ENCODE data around the gene ABCF1.
A peak's percentile ranks its signal among the peaks of the same experiment; 100 is the strongest.

The ABCF1 gene

DNA sequence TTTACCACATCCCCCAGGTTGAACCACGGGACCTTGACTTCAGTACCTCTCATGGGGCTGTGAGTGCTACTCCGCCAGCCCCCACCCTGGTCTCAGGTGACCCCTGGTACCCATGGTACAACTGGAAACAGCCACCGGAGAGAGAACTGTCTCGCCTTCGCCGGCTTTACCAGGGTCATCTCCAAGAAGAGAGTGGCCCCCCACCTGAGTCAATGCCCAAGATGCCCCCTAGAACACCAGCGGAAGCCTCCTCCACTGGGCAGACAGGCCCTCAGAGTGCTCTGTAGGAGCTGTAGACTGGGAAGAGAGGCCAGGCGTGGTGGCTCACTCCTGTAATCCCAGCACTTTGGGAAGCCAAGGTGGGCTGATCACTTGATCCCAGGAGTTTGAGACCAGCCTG, 54.3 kb downstream of the ABCF1 start:
- H3K36me3 ChIP-seq (ENCODE audit: insufficient read depth): no peaks in the 10 kb centered on the region
- H3K4me1 ChIP-seq (ENCODE audit: low read depth, poor library complexity, severe bottlenecking): no peaks in the 10 kb centered on the region
- H3K79me2 ChIP-seq (ENCODE audit: insufficient read depth, low read depth): no peaks in the 10 kb centered on the region
- H2AFZ ChIP-seq (ENCODE audit: low read depth): no peak overlapping the region
- no peak overlapping the region for H3K4me3 ChIP-seq (IDR thresholded peaks at IDR 0.05; ENCODE audit: insufficient read depth, low read depth, low read length)
- no peaks in the 10 kb centered on the region for H3K27me3 ChIP-seq (ENCODE audit: insufficient read depth, low read depth)
- TF ChIP-seq, protein P1, sequence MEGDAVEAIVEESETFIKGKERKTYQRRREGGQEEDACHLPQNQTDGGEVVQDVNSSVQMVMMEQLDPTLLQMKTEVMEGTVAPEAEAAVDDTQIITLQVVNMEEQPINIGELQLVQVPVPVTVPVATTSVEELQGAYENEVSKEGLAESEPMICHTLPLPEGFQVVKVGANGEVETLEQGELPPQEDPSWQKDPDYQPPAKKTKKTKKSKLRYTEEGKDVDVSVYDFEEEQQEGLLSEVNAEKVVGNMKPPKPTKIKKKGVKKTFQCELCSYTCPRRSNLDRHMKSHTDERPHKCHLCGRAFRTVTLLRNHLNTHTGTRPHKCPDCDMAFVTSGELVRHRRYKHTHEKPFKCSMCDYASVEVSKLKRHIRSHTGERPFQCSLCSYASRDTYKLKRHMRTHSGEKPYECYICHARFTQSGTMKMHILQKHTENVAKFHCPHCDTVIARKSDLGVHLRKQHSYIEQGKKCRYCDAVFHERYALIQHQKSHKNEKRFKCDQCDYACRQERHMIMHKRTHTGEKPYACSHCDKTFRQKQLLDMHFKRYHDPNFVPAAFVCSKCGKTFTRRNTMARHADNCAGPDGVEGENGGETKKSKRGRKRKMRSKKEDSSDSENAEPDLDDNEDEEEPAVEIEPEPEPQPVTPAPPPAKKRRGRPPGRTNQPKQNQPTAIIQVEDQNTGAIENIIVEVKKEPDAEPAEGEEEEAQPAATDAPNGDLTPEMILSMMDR (conservative IDR thresholded peaks at IDR 0.05; ENCODE audit: low read depth, low read length): no peak
- H3K4me2 ChIP-seq: no peak overlapping the region
- H3K9ac ChIP-seq: no peak overlapping the region
- H3K27ac ChIP-seq: no peak overlapping the region
- no peaks in the 10 kb centered on the region for H4K20me1 ChIP-seq (ENCODE audit: insufficient read depth)

DNA sequence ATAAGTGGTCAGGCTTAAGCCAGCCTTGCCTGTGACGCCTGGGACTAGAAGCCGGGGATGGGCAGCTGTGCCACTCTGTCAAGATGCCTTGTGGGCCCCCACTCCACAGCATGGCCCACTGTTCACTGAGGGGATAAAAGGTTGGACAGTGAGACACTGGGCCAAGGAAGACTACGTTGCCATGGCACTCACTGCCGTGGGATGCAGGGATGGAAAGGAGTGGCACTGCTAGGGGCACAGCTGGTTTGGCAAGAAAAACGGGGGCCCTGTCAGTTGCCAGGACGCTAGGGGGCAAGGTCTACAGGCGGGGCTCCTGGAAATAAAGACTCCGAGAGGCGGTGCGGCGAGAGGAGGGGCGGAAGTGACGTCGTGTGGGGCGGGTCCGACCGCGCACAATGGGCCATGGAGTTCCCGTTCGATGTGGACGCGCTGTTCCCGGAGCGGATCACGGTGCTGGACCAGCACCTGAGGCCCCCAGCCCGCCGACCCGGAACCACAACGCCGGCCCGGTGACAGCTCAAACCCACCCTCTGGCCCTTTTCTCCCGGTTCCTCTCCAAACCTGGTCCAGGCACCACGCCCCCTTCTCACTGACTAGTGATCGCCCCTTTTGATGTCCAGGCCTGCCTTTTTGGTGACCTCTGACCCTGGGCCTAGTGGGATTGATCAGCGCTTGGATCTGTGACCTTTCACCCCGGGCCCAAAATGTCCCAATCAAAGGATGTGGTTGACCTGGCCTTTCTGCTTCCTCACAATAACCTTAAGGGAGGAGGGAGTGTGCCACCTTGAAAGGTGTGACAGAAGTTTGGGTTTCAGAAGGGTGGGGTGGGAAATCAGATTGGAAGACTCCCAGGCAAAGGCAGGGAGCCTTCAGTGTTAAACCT, 55.5 kb downstream of the ABCF1 start, which contains the start of gene ATAT1:
Gene ATAT1 (plus strand): TSS at position 391 of the 883 bp plus-strand sequence.
- H2AFZ ChIP-seq (ENCODE audit: low read depth): no peak within 1 kb of the TSS; the same call in 1 of the 2 replicates
- TF ChIP-seq, protein P1 (conservative IDR thresholded peaks at IDR 0.05; ENCODE audit: low read depth, low read length): no peak
- no peaks in the 10 kb centered on the region for H3K4me1 ChIP-seq (ENCODE audit: low read depth, poor library complexity, severe bottlenecking)
- no peaks in the 10 kb centered on the region for H3K79me2 ChIP-seq (ENCODE audit: insufficient read depth, low read depth)
- no peaks in the 10 kb centered on the region for H3K36me3 ChIP-seq (ENCODE audit: insufficient read depth)
- H3K9ac ChIP-seq: peak within 1 kb of the TSS; percentile 25; the same call in 1 of the 2 replicates
- H4K20me1 ChIP-seq (ENCODE audit: insufficient read depth): no peaks in the 10 kb centered on the region
- no peak within 1 kb of the TSS for H3K4me3 ChIP-seq (IDR thresholded peaks at IDR 0.05; ENCODE audit: insufficient read depth, low read depth, low read length)
- no peak within 1 kb of the TSS for H3K27ac ChIP-seq
- no peaks in the 10 kb centered on the region for H3K27me3 ChIP-seq (ENCODE audit: insufficient read depth, low read depth)
- H3K4me2 ChIP-seq: 0 out of 2 replicates have a peak within 1 kb of the TSS, but pooled peaks have one; percentile 30

DNA sequence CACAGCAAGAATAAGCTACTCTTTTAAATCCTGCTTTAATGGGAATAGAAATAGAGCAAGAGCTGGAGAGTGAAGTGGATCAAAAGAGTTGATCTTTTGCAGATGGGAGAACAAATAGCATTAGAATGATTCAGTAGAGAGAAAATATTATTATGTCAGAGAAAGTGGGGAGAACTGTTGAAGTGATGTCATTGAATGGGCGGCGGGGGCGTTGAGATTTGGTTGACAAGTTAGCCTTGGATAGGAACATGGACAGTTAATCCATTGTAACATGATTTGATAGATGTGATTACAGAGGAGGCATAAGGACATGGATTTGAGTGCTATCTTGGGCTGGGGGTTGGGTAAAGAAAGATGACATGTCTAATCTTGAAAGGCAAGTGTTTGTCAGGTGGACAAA, 64.6 kb downstream of the ABCF1 start:
- Histone ChIP-seq H3K27me3 (ENCODE audit: insufficient read depth, low read depth) (no peaks in the 10 kb centered on the region), H3K4me1 (ENCODE audit: low read depth, poor library complexity, severe bottlenecking) (no peaks in the 10 kb centered on the region), H3K36me3 (ENCODE audit: insufficient read depth) (no peaks in the 10 kb centered on the region), H2AFZ (ENCODE audit: low read depth) (no peak overlapping the region), H3K79me2 (ENCODE audit: insufficient read depth, low read depth) (no peaks in the 10 kb centered on the region), H3K9ac (no peak overlapping the region), H3K4me2 (no peak overlapping the region), H3K27ac (no peak overlapping the region), H4K20me1 (ENCODE audit: insufficient read depth) (no peaks in the 10 kb centered on the region), H3K4me3 (IDR thresholded peaks at IDR 0.05; ENCODE audit: insufficient read depth, low read depth, low read length) (no peak overlapping the region)
- TF ChIP-seq, protein P1 (conservative IDR thresholded peaks at IDR 0.05; ENCODE audit: low read depth, low read length): no peak

DNA sequence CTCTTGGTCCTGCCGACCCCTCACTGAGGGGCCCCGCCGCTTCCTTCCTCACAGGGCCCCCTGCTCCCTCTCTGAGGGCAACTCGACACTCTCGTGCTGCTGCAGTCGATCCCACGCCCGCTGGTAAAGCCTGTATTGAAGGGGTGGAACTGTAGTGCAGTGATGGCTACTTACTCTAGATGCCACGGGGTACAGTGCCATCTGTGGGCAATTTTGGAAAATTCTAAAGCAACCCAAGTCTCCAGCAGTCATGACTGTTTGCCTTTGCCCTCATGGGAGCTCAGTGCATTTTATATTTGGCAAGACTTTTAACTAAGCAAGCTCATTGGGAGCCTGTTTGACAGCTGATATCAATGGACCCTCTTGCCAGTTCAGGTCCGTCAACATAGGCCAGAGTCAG, 69.2 kb downstream of the ABCF1 start:
- Histone ChIP-seq H3K27ac (no peak overlapping the region), H2AFZ (ENCODE audit: low read depth) (no peak overlapping the region), H3K4me3 (IDR thresholded peaks at IDR 0.05; ENCODE audit: insufficient read depth, low read depth, low read length) (no peak overlapping the region), H3K4me2 (no peak overlapping the region), H3K79me2 (ENCODE audit: insufficient read depth, low read depth) (no peaks in the 10 kb centered on the region), H3K36me3 (ENCODE audit: insufficient read depth) (no peaks in the 10 kb centered on the region), H3K9ac (no peak overlapping the region), H4K20me1 (ENCODE audit: insufficient read depth) (no peaks in the 10 kb centered on the region), H3K4me1 (ENCODE audit: low read depth, poor library complexity, severe bottlenecking) (no peaks in the 10 kb centered on the region), H3K27me3 (ENCODE audit: insufficient read depth, low read depth) (no peaks in the 10 kb centered on the region)
- TF ChIP-seq, protein P1 (conservative IDR thresholded peaks at IDR 0.05; ENCODE audit: low read depth, low read length): no peak

All from KMS-11 (cell line).